ENCODE data around the gene TRIM65.

TRIM65 gene

DNA sequence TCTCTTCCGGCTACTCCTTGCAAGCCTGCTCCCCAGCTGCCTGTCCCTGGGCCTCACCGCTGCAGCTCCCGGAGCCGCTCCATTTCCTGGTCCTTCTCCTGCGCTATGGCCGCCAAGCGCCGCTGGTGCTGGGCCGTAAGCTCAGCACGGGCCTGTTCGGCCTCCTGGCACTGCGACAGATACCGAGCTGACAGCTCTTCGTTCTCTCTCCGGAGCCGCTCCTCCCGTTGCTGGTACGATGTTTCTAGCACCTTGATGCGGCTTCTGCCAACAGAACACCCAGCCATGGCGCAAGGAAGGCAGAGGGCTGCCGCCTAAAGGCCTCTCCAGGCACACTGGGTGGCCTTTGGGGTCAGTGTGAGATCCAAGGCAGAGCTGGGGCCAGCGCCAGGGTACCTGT is 22.9 kb upstream of the TRIM65 start:
- TF ChIP-seq, protein P1, sequence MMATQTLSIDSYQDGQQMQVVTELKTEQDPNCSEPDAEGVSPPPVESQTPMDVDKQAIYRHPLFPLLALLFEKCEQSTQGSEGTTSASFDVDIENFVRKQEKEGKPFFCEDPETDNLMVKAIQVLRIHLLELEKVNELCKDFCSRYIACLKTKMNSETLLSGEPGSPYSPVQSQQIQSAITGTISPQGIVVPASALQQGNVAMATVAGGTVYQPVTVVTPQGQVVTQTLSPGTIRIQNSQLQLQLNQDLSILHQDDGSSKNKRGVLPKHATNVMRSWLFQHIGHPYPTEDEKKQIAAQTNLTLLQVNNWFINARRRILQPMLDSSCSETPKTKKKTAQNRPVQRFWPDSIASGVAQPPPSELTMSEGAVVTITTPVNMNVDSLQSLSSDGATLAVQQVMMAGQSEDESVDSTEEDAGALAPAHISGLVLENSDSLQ (IDR thresholded peaks at IDR 0.05): no peak
- TF ChIP-seq CTBP1 (IDR thresholded peaks at IDR 0.05; ENCODE audit: borderline replicate concordance) (no peak), ZNF384 (IDR thresholded peaks at IDR 0.05) (no peak), FOXM1 (IDR thresholded peaks at IDR 0.05; ENCODE audit: borderline replicate concordance) (no peak)
- no peak for DNase-seq (ENCODE audit: extremely low spot score)
- POLR2A ChIA-PET: interaction anchor here (1.5 to 1.7 kb wide), 2 partner anchors 14 to 21 kb away, joined by 5 to 9 read pairs; partner anchors contain the start of gene FBF1
- CTCF ChIA-PET: interaction anchor here (0.5 kb wide), 1 partner anchor 15 kb away, joined by 3 read pairs; the partner anchor contains the start of gene MRPL38

DNA sequence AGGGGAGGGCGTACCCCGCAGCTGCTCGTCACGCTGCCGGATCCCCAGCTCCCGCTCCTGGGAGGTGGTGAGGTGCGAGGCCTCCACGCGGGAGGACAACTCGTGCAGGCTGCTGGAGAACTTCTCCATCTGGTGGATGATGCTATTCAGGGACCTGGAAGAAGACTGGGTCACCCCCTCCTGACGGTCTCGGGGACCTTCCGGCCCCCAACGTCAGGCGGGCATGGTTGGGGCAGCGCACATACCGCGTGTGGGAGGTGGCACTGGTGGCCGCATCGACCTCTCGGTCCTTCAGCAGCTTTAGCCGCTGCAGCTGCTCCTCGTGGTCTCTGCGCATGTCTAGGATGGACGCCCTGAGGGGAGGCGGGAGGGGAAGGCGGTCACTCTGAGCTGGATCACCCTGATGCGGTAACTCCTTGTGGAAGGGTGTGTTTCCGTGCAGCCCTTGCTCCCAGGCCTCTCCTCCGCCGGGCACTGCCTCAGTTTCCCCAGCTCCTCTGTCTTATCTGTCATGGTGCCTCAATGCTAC is 21.2 kb upstream of the TRIM65 start:
- POLR2A ChIA-PET: interaction anchor here (1.2 to 1.8 kb wide), 2 partner anchors 9 to 13 kb away, joined by 4 to 6 read pairs; partner anchors contain the start of gene MRPL38
- no peak for DNase-seq (ENCODE audit: extremely low spot score)
- TF ChIP-seq FOXK2 (IDR thresholded peaks at IDR 0.05) (no peak), SUZ12 (IDR thresholded peaks at IDR 0.05) (no peak)
- TF ChIP-seq, protein P1 (IDR thresholded peaks at IDR 0.05): no peak
- CTCF ChIA-PET: interaction anchor here (0.6 to 1.3 kb wide), 2 partner anchors 13 to 90 kb away, joined by 3 read pairs; partner anchors contain the start of gene MRPL38

DNA sequence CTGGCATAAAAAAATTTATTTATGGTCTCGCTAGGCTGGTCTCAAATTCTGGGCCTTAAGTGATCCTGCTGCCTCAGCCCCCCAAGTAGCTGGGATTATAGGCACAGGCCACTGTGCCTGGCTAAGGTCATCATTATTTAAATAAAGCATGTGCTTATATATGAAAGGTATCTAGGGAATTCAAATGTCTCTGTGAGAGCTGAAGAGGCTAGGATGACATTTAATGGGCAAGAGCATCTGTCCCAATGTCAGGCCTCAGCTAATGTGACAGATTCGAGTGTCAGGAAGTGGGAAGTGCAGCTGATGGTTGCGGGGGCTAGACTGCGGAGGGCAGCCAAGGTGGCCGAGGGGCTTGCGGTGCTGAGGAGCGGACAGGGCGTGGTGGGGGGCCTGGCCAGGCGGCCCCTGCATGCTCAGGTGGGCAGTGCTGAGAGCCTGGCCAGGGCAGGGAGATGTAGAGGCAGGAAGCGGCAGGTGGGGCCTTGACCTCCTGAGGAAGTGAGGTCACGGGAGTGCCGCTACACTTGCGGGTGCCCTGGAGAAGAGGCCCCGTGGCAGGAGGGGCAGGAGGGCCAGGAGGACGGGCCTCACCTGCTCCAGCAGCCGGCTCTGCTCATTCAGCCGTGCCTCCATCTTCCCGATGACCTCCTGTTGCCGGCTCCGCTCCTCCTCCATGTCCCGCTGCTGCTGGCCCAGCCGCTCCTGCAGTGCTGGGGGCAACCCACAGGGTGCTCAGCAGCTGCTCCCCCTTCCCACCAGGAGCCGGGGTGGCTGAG is 20.6 kb upstream of the TRIM65 start:
- TF ChIP-seq, protein P1 (IDR thresholded peaks at IDR 0.05): no peak
- TF ChIP-seq FOXA1 (IDR thresholded peaks at IDR 0.05) (no peak), FOXM1 (IDR thresholded peaks at IDR 0.05; ENCODE audit: borderline replicate concordance) (no peak), L3MBTL2 (conservative IDR thresholded peaks at IDR 0.05) (no peak), ARNT (IDR thresholded peaks at IDR 0.05) (no peak), FOXK2 (IDR thresholded peaks at IDR 0.05) (no peak)
- ChIA-PET CTCF (interaction anchor here (1.2 kb wide), 1 partner anchor 12 kb away, joined by 3 read pairs; no protein-coding TSS in a partner anchor), POLR2A (interaction anchor here (1.2 to 2.2 kb wide), 4 partner anchors 10 to 23 kb away, joined by 4 to 9 read pairs (median 6); partner anchors contain the start of genes FBF1 and MRPL38)
- no peak for DNase-seq (ENCODE audit: extremely low spot score)

DNA sequence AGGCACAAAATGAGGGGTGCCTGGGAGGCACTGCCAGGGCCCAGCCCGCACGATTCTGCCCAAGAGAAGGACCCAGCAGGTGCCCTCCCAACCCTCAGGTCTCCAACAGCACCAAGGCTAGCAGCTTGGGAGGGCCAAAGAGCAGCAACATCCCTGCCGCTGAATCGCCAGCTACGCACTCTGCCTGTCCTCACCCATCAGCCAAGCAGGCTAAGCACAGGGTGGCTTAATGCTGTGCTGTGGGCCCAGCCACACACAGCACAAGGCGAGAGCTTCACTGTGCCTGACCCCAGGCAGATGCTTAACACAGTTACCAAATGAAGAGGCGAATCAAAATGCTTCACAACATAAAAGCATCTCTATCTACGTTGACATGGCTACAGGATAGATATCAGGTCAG is 18.5 kb upstream of the TRIM65 start:
- CTCF ChIA-PET: interaction anchor here (0.6 to 1.1 kb wide), 2 partner anchors 12 to 993 kb away, joined by 3 read pairs; no protein-coding TSS in a partner anchor
- POLR2A ChIA-PET: interaction anchor here (0.7 to 2.2 kb wide), 4 partner anchors 10 to 26 kb away, joined by 3 to 9 read pairs (median 4); partner anchors contain the start of genes FBF1 and MRPL38
- DNase-seq (ENCODE audit: extremely low spot score): no peak
- no peak for TF ChIP-seq ZNF384 (IDR thresholded peaks at IDR 0.05)
- TF ChIP-seq FOXA1 (IDR thresholded peaks at IDR 0.05): no peak
- TF ChIP-seq TARDBP (IDR thresholded peaks at IDR 0.05): no peak
- no peak for TF ChIP-seq NFRKB (IDR thresholded peaks at IDR 0.05)
- no peak for TF ChIP-seq CTBP1 (IDR thresholded peaks at IDR 0.05; ENCODE audit: borderline replicate concordance)
- no peak for TF ChIP-seq ELF4 (IDR thresholded peaks at IDR 0.05)
- TF ChIP-seq HDGF (IDR thresholded peaks at IDR 0.05; ENCODE audit: borderline replicate concordance): no peak
- TF ChIP-seq LEF1 (IDR thresholded peaks at IDR 0.05; ENCODE audit: borderline replicate concordance): no peak
- TF ChIP-seq, protein P1 (IDR thresholded peaks at IDR 0.05): no peak
- TF ChIP-seq ARNT (IDR thresholded peaks at IDR 0.05): no peak
- TF ChIP-seq FOXK2 (IDR thresholded peaks at IDR 0.05): no peak
- no peak for TF ChIP-seq BHLHE40 (IDR thresholded peaks at IDR 0.05; ENCODE audit: borderline replicate concordance)
- TF ChIP-seq L3MBTL2 (conservative IDR thresholded peaks at IDR 0.05): no peak
- TF ChIP-seq FOXM1 (IDR thresholded peaks at IDR 0.05; ENCODE audit: borderline replicate concordance): no peak
- TF ChIP-seq SUZ12 (IDR thresholded peaks at IDR 0.05): no peak
- TF ChIP-seq SP1 (IDR thresholded peaks at IDR 0.05): no peak

DNA sequence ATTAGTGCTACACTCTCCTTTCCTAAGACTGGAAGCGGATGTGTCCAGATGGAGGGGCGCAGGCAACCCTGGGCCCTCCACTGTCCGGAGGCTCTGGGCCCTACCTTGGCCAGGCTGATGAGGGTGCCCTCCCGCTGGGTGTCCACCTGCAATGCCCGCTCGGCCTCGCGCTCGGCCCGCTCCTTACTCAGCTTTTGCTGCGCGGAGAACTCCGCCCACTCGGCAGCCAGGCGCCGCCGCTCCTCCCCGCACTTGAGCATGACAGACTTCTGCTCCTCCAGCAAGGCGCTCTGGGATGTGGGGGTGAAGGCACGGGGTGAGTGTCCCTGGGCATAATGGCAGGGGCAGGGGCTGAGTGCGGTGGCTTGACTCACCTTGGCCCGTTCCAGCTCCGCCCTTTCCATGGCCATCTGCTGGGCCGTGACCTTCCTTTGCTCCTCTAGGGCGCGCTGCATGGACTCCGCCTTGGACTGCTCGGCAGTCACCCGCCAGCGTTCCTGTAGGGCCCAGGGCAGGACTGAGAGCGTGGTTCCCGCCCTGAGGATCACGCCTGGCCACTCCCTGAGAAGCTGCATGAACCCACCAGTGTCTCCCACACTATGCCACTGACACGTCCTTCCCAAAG is 18.0 kb upstream of the TRIM65 start:
- TF ChIP-seq BHLHE40 (IDR thresholded peaks at IDR 0.05; ENCODE audit: borderline replicate concordance): no peak
- TF ChIP-seq NFRKB (IDR thresholded peaks at IDR 0.05): no peak
- no peak for TF ChIP-seq CTBP1 (IDR thresholded peaks at IDR 0.05; ENCODE audit: borderline replicate concordance)
- no peak for TF ChIP-seq FOXM1 (IDR thresholded peaks at IDR 0.05; ENCODE audit: borderline replicate concordance)
- TF ChIP-seq ARNT (IDR thresholded peaks at IDR 0.05): no peak
- no peak for TF ChIP-seq SUZ12 (IDR thresholded peaks at IDR 0.05)
- TF ChIP-seq TARDBP (IDR thresholded peaks at IDR 0.05): no peak
- TF ChIP-seq FOXA1 (IDR thresholded peaks at IDR 0.05): no peak
- TF ChIP-seq L3MBTL2 (conservative IDR thresholded peaks at IDR 0.05): no peak
- ChIA-PET POLR2A (interaction anchor here (0.7 to 2.2 kb wide), 3 partner anchors 10 to 26 kb away, joined by 3 to 9 read pairs (median 5); partner anchors contain the start of genes FBF1 and MRPL38), CTCF (interaction anchor here (0.6 to 1.1 kb wide), 2 partner anchors 13 to 992 kb away, joined by 3 read pairs; no protein-coding TSS in a partner anchor)
- DNase-seq (ENCODE audit: extremely low spot score): no peak
